B cell (primary cell): ENCODE measurements around the gene RGS7.

Experiments used
- EZH2 ChIP-seq: IDR thresholded peaks from 2 replicates; pipeline ENCODE4 v1.6.1; 2012; ENCODE audit warnings: borderline replicate concordance, low read depth, mild to moderate bottlenecking, moderate library complexity, low read length; ENCODE audit not compliant: insufficient read depth, poor library complexity, severe bottlenecking
- TF ChIP-seq, protein P1 (sequence below): fragments of 200-600 bp; IDR thresholded peaks from one replicate; pipeline ENCODE4 v1.8.0; 2022; ENCODE audit warnings: antibody characterized with exemption, mild to moderate bottlenecking

DNA sequence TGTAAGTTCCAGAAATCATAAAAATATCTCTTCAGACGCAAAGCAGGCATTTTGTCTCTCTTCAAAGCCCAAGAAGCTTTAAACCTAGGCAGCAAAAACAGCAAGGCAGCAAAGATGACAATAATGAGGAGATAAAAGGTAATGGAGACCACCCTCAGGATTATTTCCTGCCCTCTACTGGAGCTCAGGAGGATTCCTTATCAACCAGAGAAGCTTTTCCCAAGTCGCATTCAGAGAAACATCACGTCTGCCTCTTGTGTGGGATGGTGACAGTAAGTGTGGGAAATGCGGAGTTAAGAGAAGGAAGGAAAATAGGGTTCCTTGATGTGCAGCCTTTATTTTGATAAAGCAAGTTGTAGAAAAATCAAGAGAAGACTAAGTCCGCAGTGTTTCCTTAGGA lies 365.8 kb downstream of the RGS7 start:
- TF ChIP-seq, protein P1, sequence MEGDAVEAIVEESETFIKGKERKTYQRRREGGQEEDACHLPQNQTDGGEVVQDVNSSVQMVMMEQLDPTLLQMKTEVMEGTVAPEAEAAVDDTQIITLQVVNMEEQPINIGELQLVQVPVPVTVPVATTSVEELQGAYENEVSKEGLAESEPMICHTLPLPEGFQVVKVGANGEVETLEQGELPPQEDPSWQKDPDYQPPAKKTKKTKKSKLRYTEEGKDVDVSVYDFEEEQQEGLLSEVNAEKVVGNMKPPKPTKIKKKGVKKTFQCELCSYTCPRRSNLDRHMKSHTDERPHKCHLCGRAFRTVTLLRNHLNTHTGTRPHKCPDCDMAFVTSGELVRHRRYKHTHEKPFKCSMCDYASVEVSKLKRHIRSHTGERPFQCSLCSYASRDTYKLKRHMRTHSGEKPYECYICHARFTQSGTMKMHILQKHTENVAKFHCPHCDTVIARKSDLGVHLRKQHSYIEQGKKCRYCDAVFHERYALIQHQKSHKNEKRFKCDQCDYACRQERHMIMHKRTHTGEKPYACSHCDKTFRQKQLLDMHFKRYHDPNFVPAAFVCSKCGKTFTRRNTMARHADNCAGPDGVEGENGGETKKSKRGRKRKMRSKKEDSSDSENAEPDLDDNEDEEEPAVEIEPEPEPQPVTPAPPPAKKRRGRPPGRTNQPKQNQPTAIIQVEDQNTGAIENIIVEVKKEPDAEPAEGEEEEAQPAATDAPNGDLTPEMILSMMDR, result no peak
- TF ChIP-seq EZH2, result no peak
